Tibial nerve (tissue), 4 donors: ENCODE measurements around the gene SCAF1. TPM values are rescaled to one million over a fixed set of nuclear protein-coding genes. Genes with fewer than 3 reads are reported as not detected.

Experiments used
- DNase-seq, 2 donors: peaks; one replicate each; pipeline ENCODE4 v3.0.0-alpha.2; 2019; ENCODE audit warnings: low spot score in 2 of 2
- H3K27ac ChIP-seq, 4 donors: fragments of 200-600 bp; sonication (generic) in 3 of 4; one replicate each; pipeline ENCODE4 v1.5.1; 2017 to 2019; ENCODE audit warnings: mild to moderate bottlenecking in 1 of 4
- H3K27me3 ChIP-seq, 2 donors: fragments of 200-600 bp; sonication (generic) in 1 of 2; one replicate each; pipeline versions ENCODE4 v1.5.1 to v1.6.0; 2017 to 2019
- H3K36me3 ChIP-seq, 3 donors: fragments of 200-600 bp; sonication (generic); one replicate each; pipeline ENCODE4 v1.5.1; 2018 to 2019
- H3K4me1 ChIP-seq, 4 donors: fragments of 200-600 bp; sonication (generic) in 3 of 4; one replicate each; pipeline ENCODE4 v1.5.1; 2017 to 2019
- H3K4me3 ChIP-seq, 4 donors: fragments of 200-600 bp; sonication (generic) in 3 of 4; one replicate each; pipeline ENCODE4 v1.5.1; 2017 to 2019; ENCODE audit warnings: mild to moderate bottlenecking in 1 of 4, moderate library complexity in 1 of 4
- H3K9me3 ChIP-seq, 4 donors: fragments of 200-600 bp; sonication (generic) in 3 of 4; one replicate each; pipeline ENCODE4 v1.5.1; 2017 to 2019
- EP300 ChIP-seq, 2 donors: sonication (generic); formaldehyde crosslinking; IDR thresholded peaks; one replicate each; pipeline ENCODE4 v1.6.1; 2017; ENCODE audit warnings: antibody characterized with exemption in 2 of 2, mild to moderate bottlenecking in 1 of 2
- POLR2A ChIP-seq, 2 donors: fragments of 450-650 bp; IDR thresholded peaks; one replicate each; pipeline ENCODE4 v1.6.1; 2017; ENCODE audit warnings: antibody characterized with exemption in 2 of 2, mild to moderate bottlenecking in 2 of 2, moderate library complexity in 2 of 2
- WGBS, 2 donors: methylation state at CpG; one replicate each; pipeline ENCODE4 v1.1.5; 2018; 5-methylcytosine and 5-hydroxymethylcytosine counted together
- total RNA-seq, 4 donors: library from RNA; depleted of rRNA; stranded (reverse); fragments of >200 nt; gene quantifications; one replicate each; pipeline ENCODE4 v1.1.0, GENCODE V29; 2016
- TF ChIP-seq, protein P1 (sequence below), 5 experiments: fragments of 200-600 bp in 3 of 5; fragments of 450-650 bp in 2 of 5; sonication (generic) in 3 of 5; IDR thresholded peaks; one replicate each; pipeline ENCODE4 v1.5.1; 2016 to 2019; ENCODE audit warnings: antibody characterized with exemption in 5 of 5, mild to moderate bottlenecking in 3 of 5, moderate library complexity in 2 of 5

The SCAF1 gene
- total RNA-seq, 4 donors from 2014 or later, result 20.1 to 53.7 (median 31.1) TPM

- Histone ChIP-seq H3K36me3 (peaks cover 0 to 75% (median 8%) of the 10 kb centered on the region in 3 donors), H3K4me3 (no peak overlapping the region), H3K9me3 (no peaks in the 10 kb centered on the region), H3K27me3 (no peaks in the 10 kb centered on the region), H3K27ac (no peak overlapping the region), H3K4me1 (peaks cover 0 to 28% (median 7%) of the 10 kb centered on the region in 4 donors)
- TF ChIP-seq EP300 (IDR thresholded peaks at IDR 0.05), result no peak
- TF ChIP-seq, protein P1, sequence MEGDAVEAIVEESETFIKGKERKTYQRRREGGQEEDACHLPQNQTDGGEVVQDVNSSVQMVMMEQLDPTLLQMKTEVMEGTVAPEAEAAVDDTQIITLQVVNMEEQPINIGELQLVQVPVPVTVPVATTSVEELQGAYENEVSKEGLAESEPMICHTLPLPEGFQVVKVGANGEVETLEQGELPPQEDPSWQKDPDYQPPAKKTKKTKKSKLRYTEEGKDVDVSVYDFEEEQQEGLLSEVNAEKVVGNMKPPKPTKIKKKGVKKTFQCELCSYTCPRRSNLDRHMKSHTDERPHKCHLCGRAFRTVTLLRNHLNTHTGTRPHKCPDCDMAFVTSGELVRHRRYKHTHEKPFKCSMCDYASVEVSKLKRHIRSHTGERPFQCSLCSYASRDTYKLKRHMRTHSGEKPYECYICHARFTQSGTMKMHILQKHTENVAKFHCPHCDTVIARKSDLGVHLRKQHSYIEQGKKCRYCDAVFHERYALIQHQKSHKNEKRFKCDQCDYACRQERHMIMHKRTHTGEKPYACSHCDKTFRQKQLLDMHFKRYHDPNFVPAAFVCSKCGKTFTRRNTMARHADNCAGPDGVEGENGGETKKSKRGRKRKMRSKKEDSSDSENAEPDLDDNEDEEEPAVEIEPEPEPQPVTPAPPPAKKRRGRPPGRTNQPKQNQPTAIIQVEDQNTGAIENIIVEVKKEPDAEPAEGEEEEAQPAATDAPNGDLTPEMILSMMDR (IDR thresholded peaks at IDR 0.05), result no peak
- 95 to 97% methylated on average over 12 of the region's 12 CpGs for WGBS, 2 donors
- no peak for DNase-seq
Observed at GRCh38 chr19:49609499-49610092, 32.4 kb upstream of the SCAF1 start.

DNA sequence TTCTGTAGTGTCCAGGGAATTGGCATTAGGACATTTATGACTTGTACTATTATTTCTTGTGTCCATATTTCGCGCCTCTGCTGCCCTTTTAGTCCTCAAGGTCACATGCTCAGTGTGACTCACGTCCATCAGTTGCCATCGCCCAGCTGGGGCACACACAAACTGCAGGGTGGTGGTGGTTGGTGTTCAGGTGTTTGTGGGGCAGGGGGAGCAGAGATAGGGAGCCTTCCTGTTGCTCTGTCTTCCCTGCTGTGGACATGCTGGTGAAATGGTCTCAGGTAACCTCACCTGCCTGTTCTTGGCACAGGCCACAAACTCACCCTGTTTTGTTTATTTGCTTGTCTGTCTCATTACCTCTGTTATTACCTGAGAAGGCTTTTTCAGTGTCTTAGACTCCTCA is 28.6 kb upstream of the SCAF1 start:
- H3K27ac ChIP-seq, result peak overlapping the region in 2 of 4 donors; percentile 7 to 67
- no peaks in the 10 kb centered on the region for H3K27me3 ChIP-seq
- no peak overlapping the region for H3K4me3 ChIP-seq
- H3K9me3 ChIP-seq, result no peaks in the 10 kb centered on the region
- H3K4me1 ChIP-seq, result peaks cover 0 to 31% (median 7%) of the 10 kb centered on the region in 4 donors
- DNase-seq, result no peak
- TF ChIP-seq, protein P1 (IDR thresholded peaks at IDR 0.05), result no peak
- no peak for TF ChIP-seq EP300 (IDR thresholded peaks at IDR 0.05)
- TF ChIP-seq POLR2A (IDR thresholded peaks at IDR 0.05), result no peak
- H3K36me3 ChIP-seq, result peaks cover 0 to 74% (median 23%) of the 10 kb centered on the region in 3 donors
- WGBS, 2 donors, result 41 to 55% methylated on average over 4 of the region's 4 CpGs

DNA sequence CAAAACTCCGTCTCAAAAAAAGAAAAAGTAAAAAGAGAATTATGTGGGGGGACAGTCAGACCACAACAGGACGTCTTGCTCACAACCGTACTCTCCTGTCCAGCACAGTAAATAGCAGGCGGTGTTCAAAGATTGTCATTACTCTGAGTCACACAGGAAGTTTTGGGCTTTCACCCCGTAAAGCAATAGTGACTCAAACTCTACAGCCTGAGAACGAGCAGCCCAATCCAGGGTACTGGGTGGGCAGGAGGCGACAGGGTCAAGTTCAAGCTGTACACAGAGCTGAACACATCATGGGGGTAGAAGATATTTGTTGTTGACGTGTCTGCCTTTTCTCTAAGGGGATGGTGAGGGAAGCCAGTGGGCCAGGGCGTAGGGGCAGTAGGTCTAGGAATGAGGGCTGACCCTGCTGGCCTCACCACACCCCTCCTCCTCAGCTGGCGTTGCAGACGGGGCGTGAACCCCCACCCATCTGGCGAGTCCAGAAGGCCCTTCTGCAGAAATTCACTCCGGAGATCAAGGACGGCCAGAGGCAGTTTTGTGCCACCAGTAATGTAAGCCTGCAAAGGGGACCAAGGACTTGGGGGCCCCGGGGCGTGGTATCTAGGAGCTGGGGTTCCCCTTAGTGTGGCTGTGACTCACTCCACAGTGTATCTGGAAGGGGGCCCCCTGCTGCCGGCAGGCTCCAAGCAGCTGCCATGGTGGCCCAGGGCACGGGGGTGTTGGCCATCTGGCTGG is 27.7 kb upstream of the SCAF1 start:
- H3K36me3 ChIP-seq, result peaks cover 0 to 73% (median 29%) of the 10 kb centered on the region in 3 donors

DNA sequence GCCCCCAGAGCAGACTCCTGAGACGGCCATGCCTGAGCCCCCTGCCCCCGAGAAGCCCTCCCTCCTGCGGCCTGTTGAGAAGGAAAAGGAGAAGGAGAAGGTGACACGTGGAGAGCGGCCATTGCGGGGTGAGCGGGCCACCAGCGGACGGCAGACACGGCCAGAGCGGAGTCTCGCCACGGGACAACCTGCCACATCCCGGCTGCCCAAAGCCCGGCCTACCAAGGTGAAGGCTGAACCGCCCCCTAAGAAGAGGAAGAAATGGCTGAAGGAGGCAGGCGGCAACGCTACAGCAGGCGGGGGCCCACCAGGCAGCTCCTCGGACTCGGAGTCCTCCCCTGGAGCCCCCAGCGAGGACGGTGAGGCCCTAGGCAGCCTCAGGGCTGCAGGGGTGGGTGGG is 26.1 kb upstream of the SCAF1 start:
- WGBS, 2 donors, result 93 to 94% methylated on average over 23 of the region's 23 CpGs
- Histone ChIP-seq H3K36me3 (peaks cover 0 to 72% (median 37%) of the 10 kb centered on the region in 3 donors), H3K4me3 (no peak overlapping the region), H3K27me3 (no peaks in the 10 kb centered on the region), H3K4me1 (peaks cover 0 to 31% (median 7%) of the 10 kb centered on the region in 4 donors), H3K27ac (no peak overlapping the region), H3K9me3 (no peaks in the 10 kb centered on the region)
- no peak for TF ChIP-seq EP300 (IDR thresholded peaks at IDR 0.05)
- no peak for DNase-seq

More for the DNA sequence above, 27.7 kb upstream of the SCAF1 start:
- no peak for DNase-seq
- H3K9me3 ChIP-seq, result no peaks in the 10 kb centered on the region
- TF ChIP-seq, protein P1 (IDR thresholded peaks at IDR 0.05), result no peak
- TF ChIP-seq POLR2A (IDR thresholded peaks at IDR 0.05), result no peak
- no peak for TF ChIP-seq EP300 (IDR thresholded peaks at IDR 0.05)
- H3K27me3 ChIP-seq, result no peaks in the 10 kb centered on the region
- H3K27ac ChIP-seq, result peak overlapping the region in 2 of 4 donors; percentile 7 to 67
- peaks cover 0 to 31% (median 7%) of the 10 kb centered on the region in 4 donors for H3K4me1 ChIP-seq
- no peak overlapping the region for H3K4me3 ChIP-seq
- WGBS, 2 donors, result 56 to 57% methylated on average over 19 of the region's 19 CpGs

GRCh38 chr19:49616532-49616931 is 25.5 kb upstream of the SCAF1 start:
- Histone ChIP-seq H3K27ac (no peak overlapping the region), H3K9me3 (no peaks in the 10 kb centered on the region), H3K4me3 (no peak overlapping the region), H3K36me3 (peaks cover 0 to 70% (median 38%) of the 10 kb centered on the region in 3 donors), H3K27me3 (no peaks in the 10 kb centered on the region), H3K4me1 (peaks cover 0 to 31% (median 7%) of the 10 kb centered on the region in 4 donors)
- DNase-seq, result no peak
- WGBS, 2 donors, result 91 to 99% methylated on average over 7 of the region's 7 CpGs
- TF ChIP-seq EP300 (IDR thresholded peaks at IDR 0.05), result no peak
- no peak for TF ChIP-seq POLR2A (IDR thresholded peaks at IDR 0.05)
- TF ChIP-seq, protein P1 (IDR thresholded peaks at IDR 0.05), result no peak
